Upper lobe of left lung (tissue), 4 donors: ENCODE results near the gene SLC26A11.

ENCODE experiments used
- POLR2A ChIP-seq, 4 donors: fragments of 450-650 bp; IDR thresholded peaks; one replicate each; pipeline ENCODE4 v1.5.1; 2016 to 2017; ENCODE audit warnings: antibody characterized with exemption in 4 of 4, mild to moderate bottlenecking in 2 of 4
- TF ChIP-seq, protein P1 (sequence below), 6 experiments: fragments of 450-650 bp in 4 of 6; fragments of 200-600 bp in 2 of 6; sonication (generic) in 2 of 6; IDR thresholded peaks; one replicate each; pipeline ENCODE4 v1.5.1; 2016 to 2019; ENCODE audit warnings: antibody characterized with exemption in 6 of 6

- no peak for TF ChIP-seq POLR2A (IDR thresholded peaks at IDR 0.05)
- TF ChIP-seq, protein P1, sequence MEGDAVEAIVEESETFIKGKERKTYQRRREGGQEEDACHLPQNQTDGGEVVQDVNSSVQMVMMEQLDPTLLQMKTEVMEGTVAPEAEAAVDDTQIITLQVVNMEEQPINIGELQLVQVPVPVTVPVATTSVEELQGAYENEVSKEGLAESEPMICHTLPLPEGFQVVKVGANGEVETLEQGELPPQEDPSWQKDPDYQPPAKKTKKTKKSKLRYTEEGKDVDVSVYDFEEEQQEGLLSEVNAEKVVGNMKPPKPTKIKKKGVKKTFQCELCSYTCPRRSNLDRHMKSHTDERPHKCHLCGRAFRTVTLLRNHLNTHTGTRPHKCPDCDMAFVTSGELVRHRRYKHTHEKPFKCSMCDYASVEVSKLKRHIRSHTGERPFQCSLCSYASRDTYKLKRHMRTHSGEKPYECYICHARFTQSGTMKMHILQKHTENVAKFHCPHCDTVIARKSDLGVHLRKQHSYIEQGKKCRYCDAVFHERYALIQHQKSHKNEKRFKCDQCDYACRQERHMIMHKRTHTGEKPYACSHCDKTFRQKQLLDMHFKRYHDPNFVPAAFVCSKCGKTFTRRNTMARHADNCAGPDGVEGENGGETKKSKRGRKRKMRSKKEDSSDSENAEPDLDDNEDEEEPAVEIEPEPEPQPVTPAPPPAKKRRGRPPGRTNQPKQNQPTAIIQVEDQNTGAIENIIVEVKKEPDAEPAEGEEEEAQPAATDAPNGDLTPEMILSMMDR (IDR thresholded peaks at IDR 0.05), result no peak
Measured at GRCh38 chr17:80171681-80172080, 48.5 kb upstream of the SLC26A11 start.
